Activated naive CD4-positive, alpha-beta T cell treated with anti-CD3 and anti-CD28 coated beads, Interleukin-2, amount 10 ng/mL, durations not matched to agents 7 days and 5 days (primary cell): ENCODE data around the gene FBP2.
"Not testable (repeated sequence)": the region's sequence is repeated elsewhere in the genome, so short reads cannot be mapped to it uniquely, and the experiment has no call there.

Experiments
- CTCF ChIA-PET: fragments of 350-600 bp; sonication (Branson Sonifier 250); formaldehyde crosslinking; loops from one replicate; lab custom pipeline; 2021; ENCODE audit warnings: antibody characterized with exemption; lab: Charles Lee
- DNase-seq: peaks from one replicate; pipeline ENCODE4 v3.0.0-alpha.2; 2020
- H3K27ac Mint-ChIP-seq: one replicate; pipeline ENCODE4 v1.8.0; 2021; ENCODE audit warnings: mild to moderate bottlenecking, moderate library complexity, mixed read lengths
- H3K27me3 Mint-ChIP-seq: one replicate; pipeline ENCODE4 v1.8.0; 2021; ENCODE audit warnings: mild to moderate bottlenecking, mixed read lengths
- H3K36me3 Mint-ChIP-seq: one replicate; pipeline ENCODE4 v1.8.0; 2021; ENCODE audit warnings: mixed read lengths
- H3K4me1 Mint-ChIP-seq: one replicate; pipeline ENCODE4 v1.8.0; 2021; ENCODE audit warnings: mixed read lengths
- H3K4me3 Mint-ChIP-seq: one replicate; pipeline ENCODE4 v1.8.0; 2021; ENCODE audit warnings: mild to moderate bottlenecking, moderate library complexity, mixed read lengths
- H3K9me3 Mint-ChIP-seq: one replicate; pipeline ENCODE4 v1.8.0; 2021; ENCODE audit warnings: mixed read lengths

The FBP2 gene

GRCh38 chr9:94564279-94564678, 29.3 kb downstream of the FBP2 start:
- CTCF ChIA-PET, H3K9me3 Mint-ChIP-seq: not testable (repeated sequence)

GRCh38 chr9:94563548-94563947, 30.1 kb downstream of the FBP2 start:
- Mint-ChIP-seq H3K4me1 (no peaks in the 10 kb centered on the region), H3K36me3 (no peaks in the 10 kb centered on the region), H3K9me3 (no peaks in the 10 kb centered on the region), H3K27me3 (peaks cover 7% of the 10 kb centered on the region), H3K27ac (no peak overlapping the region), H3K4me3 (no peak overlapping the region)
- CTCF ChIA-PET, result no interaction called here
- no peak for DNase-seq

More at GRCh38 chr9:94564279-94564678, 29.3 kb downstream of the FBP2 start:
- H3K36me3 Mint-ChIP-seq, DNase-seq, H3K27ac Mint-ChIP-seq, H3K4me1 Mint-ChIP-seq, H3K27me3 Mint-ChIP-seq, H3K4me3 Mint-ChIP-seq: not testable (repeated sequence)

- no peak overlapping the region for H3K4me3 Mint-ChIP-seq
- CTCF ChIA-PET, result no interaction called here
Observed at GRCh38 chr9:94560237-94560636, 33.4 kb downstream of the FBP2 start.

GRCh38 chr9:94557376-94557775, 36.2 kb downstream of the FBP2 start:
- H3K27ac Mint-ChIP-seq, result no peak overlapping the region
- no peaks in the 10 kb centered on the region for H3K9me3 Mint-ChIP-seq
- no peaks in the 10 kb centered on the region for H3K36me3 Mint-ChIP-seq
- CTCF ChIA-PET, result no interaction called here
- H3K4me3 Mint-ChIP-seq, result no peak overlapping the region
- H3K4me1 Mint-ChIP-seq, result no peaks in the 10 kb centered on the region
- peaks cover 10% of the 10 kb centered on the region for H3K27me3 Mint-ChIP-seq
- no peak for DNase-seq

More at GRCh38 chr9:94560237-94560636, 33.4 kb downstream of the FBP2 start:
- no peak for DNase-seq
- Mint-ChIP-seq H3K27ac (no peak overlapping the region), H3K9me3 (no peaks in the 10 kb centered on the region), H3K4me1 (no peaks in the 10 kb centered on the region), H3K36me3 (no peaks in the 10 kb centered on the region), H3K27me3 (peaks cover 4% of the 10 kb centered on the region)

GRCh38 chr9:94554439-94555331, 38.9 kb downstream of the FBP2 start, which contains the start of gene PCAT7:
Gene PCAT7 (plus strand): TSS chr9:94555083.
- H3K4me3 Mint-ChIP-seq, result no peak within 1 kb of the TSS
- no peaks in the 10 kb centered on the region for H3K36me3 Mint-ChIP-seq
- H3K9me3 Mint-ChIP-seq, result no peaks in the 10 kb centered on the region
- no peaks in the 10 kb centered on the region for H3K4me1 Mint-ChIP-seq
- CTCF ChIA-PET, result interaction anchor here (1.5 kb wide), 1 partner anchor 49 kb away, joined by 10 read pairs; no protein-coding TSS in a partner anchor
- H3K27me3 Mint-ChIP-seq, result peaks cover 15% of the 10 kb centered on the region
- DNase-seq, result peak; percentile 38
- no peak within 1 kb of the TSS for H3K27ac Mint-ChIP-seq

- CTCF ChIA-PET, result interaction anchor here (1.5 kb wide), 1 partner anchor 49 kb away, joined by 10 read pairs; no protein-coding TSS in a partner anchor
- Mint-ChIP-seq H3K4me3 (no peak overlapping the region), H3K27ac (no peak overlapping the region), H3K27me3 (peaks cover 15% of the 10 kb centered on the region), H3K4me1 (no peaks in the 10 kb centered on the region), H3K9me3 (no peaks in the 10 kb centered on the region), H3K36me3 (no peaks in the 10 kb centered on the region)
- no peak for DNase-seq
Observed at GRCh38 chr9:94554078-94554438, 39.6 kb downstream of the FBP2 start.

- Mint-ChIP-seq H3K36me3 (no peaks in the 10 kb centered on the region), H3K27ac (no peak overlapping the region), H3K4me3 (no peak overlapping the region), H3K4me1 (no peaks in the 10 kb centered on the region), H3K9me3 (no peaks in the 10 kb centered on the region), H3K27me3 (peaks cover 18% of the 10 kb centered on the region)
- no peak for DNase-seq
- CTCF ChIA-PET, result interaction anchor here (1.5 kb wide), 1 partner anchor 50 kb away, joined by 10 read pairs; no protein-coding TSS in a partner anchor
Observed at GRCh38 chr9:94553029-94553938, 40.3 kb downstream of the FBP2 start.

GRCh38 chr9:94545940-94546339, 47.7 kb downstream of the FBP2 start:
- Mint-ChIP-seq H3K4me1 (no peaks in the 10 kb centered on the region), H3K27ac (no peak overlapping the region), H3K9me3 (no peaks in the 10 kb centered on the region), H3K27me3 (peaks cover 15% of the 10 kb centered on the region), H3K4me3 (no peak overlapping the region), H3K36me3 (no peaks in the 10 kb centered on the region)
- CTCF ChIA-PET, result no interaction called here
- no peak for DNase-seq

- CTCF ChIA-PET, H3K36me3 Mint-ChIP-seq, H3K27ac Mint-ChIP-seq, H3K4me1 Mint-ChIP-seq, H3K9me3 Mint-ChIP-seq, DNase-seq, H3K4me3 Mint-ChIP-seq: not testable (repeated sequence)
- H3K27me3 Mint-ChIP-seq, result peaks cover 22% of the 10 kb centered on the region
Observed at GRCh38 chr9:94544335-94544734, 49.3 kb downstream of the FBP2 start.

GRCh38 chr9:94538908-94539307, 54.7 kb downstream of the FBP2 start:
- no peaks in the 10 kb centered on the region for H3K4me1 Mint-ChIP-seq
- H3K9me3 Mint-ChIP-seq, result no peaks in the 10 kb centered on the region
- H3K27me3 Mint-ChIP-seq, result peaks cover 14% of the 10 kb centered on the region
- H3K4me3 Mint-ChIP-seq, result no peak overlapping the region
- H3K27ac Mint-ChIP-seq, result no peak overlapping the region
- no peak for DNase-seq
- CTCF ChIA-PET, result no interaction called here
- no peaks in the 10 kb centered on the region for H3K36me3 Mint-ChIP-seq

- Mint-ChIP-seq H3K9me3 (no peaks in the 10 kb centered on the region), H3K27ac (no peak overlapping the region)
Observed at GRCh38 chr9:94534901-94535300, 58.7 kb downstream of the FBP2 start.

GRCh38 chr9:94533601-94534000, 60.0 kb downstream of the FBP2 start:
- no peaks in the 10 kb centered on the region for H3K36me3 Mint-ChIP-seq
- H3K4me1 Mint-ChIP-seq, result no peaks in the 10 kb centered on the region
- H3K9me3 Mint-ChIP-seq, result no peaks in the 10 kb centered on the region
- no peak overlapping the region for H3K4me3 Mint-ChIP-seq
- no peak for DNase-seq
- no peak overlapping the region for H3K27ac Mint-ChIP-seq
- peaks cover 3% of the 10 kb centered on the region for H3K27me3 Mint-ChIP-seq
- CTCF ChIA-PET, result no interaction called here

More at GRCh38 chr9:94534901-94535300, 58.7 kb downstream of the FBP2 start:
- Mint-ChIP-seq H3K36me3 (no peaks in the 10 kb centered on the region), H3K4me3 (no peak overlapping the region), H3K27me3 (peaks cover 3% of the 10 kb centered on the region), H3K4me1 (no peaks in the 10 kb centered on the region)
- CTCF ChIA-PET, result no interaction called here
- no peak for DNase-seq

GRCh38 chr9:94533155-94533554, 60.5 kb downstream of the FBP2 start:
- Mint-ChIP-seq H3K36me3 (no peaks in the 10 kb centered on the region), H3K9me3 (no peaks in the 10 kb centered on the region)

GRCh38 chr9:94528886-94529285, 64.7 kb downstream of the FBP2 start:
- no peak overlapping the region for H3K4me3 Mint-ChIP-seq
- no peaks in the 10 kb centered on the region for H3K9me3 Mint-ChIP-seq
- no peak overlapping the region for H3K27ac Mint-ChIP-seq
- CTCF ChIA-PET, result no interaction called here
- no peaks in the 10 kb centered on the region for H3K36me3 Mint-ChIP-seq
- DNase-seq, result no peak
- peaks cover 15% of the 10 kb centered on the region for H3K27me3 Mint-ChIP-seq
- H3K4me1 Mint-ChIP-seq, result no peaks in the 10 kb centered on the region

More at GRCh38 chr9:94533155-94533554, 60.5 kb downstream of the FBP2 start:
- no peak overlapping the region for H3K27ac Mint-ChIP-seq
- no peak overlapping the region for H3K4me3 Mint-ChIP-seq
- no peak for DNase-seq
- no peaks in the 10 kb centered on the region for H3K4me1 Mint-ChIP-seq
- H3K27me3 Mint-ChIP-seq, result peaks cover 3% of the 10 kb centered on the region
- CTCF ChIA-PET, result no interaction called here
